Smooth muscle cell (in vitro differentiated cells): ENCODE measurements around the gene ZRANB1. TPM values are rescaled to one million over a fixed set of nuclear protein-coding genes. Genes with fewer than 3 reads are reported as not detected.
"Not testable (repeated sequence)": the region's sequence is repeated elsewhere in the genome, so short reads cannot be mapped to it uniquely, and the experiment has no call there.

Experiments used
- DNase-seq: peaks from one replicate; lab custom pipeline; 2025; ENCODE audit not compliant: unreplicated experiment; lab: John Stamatoyannopoulos, UW
- H2AFZ ChIP-seq: fragments of 200-600 bp; sonication (generic); 2 replicates; pipeline ENCODE4 v1.6.0; 2016; ENCODE audit warnings: antibody characterized with exemption, low read depth, mild to moderate bottlenecking
- H3F3A ChIP-seq: fragments of 200-600 bp; sonication (generic); 2 replicates; pipeline ENCODE4 v1.6.0; 2017; ENCODE audit warnings: antibody characterized with exemption, low read depth
- H3K27ac ChIP-seq: fragments of 200-600 bp; sonication (generic); 2 replicates; pipeline ENCODE4 v1.5.1; 2016; ENCODE audit warnings: low read depth, mild to moderate bottlenecking
- H3K27me3 ChIP-seq: fragments of 200-600 bp; sonication (generic); 2 replicates; pipeline ENCODE4 v1.6.1; 2016; ENCODE audit warnings: low read depth, mild to moderate bottlenecking
- H3K36me3 ChIP-seq: fragments of 200-600 bp; sonication (generic); 2 replicates; pipeline ENCODE4 v1.5.1; 2016; ENCODE audit warnings: low read depth
- H3K4me1 ChIP-seq: fragments of 200-600 bp; sonication (generic); 2 replicates; pipeline ENCODE4 v1.5.1; 2016; ENCODE audit warnings: low read depth
- H3K4me2 ChIP-seq: fragments of 200-600 bp; sonication (generic); 2 replicates; pipeline ENCODE4 v1.6.0; 2016; ENCODE audit warnings: mild to moderate bottlenecking
- H3K4me3 ChIP-seq: fragments of 200-600 bp; sonication (generic); 2 replicates; pipeline ENCODE4 v1.5.1; 2016; ENCODE audit warnings: mild to moderate bottlenecking
- H3K79me2 ChIP-seq: fragments of 200-600 bp; sonication (generic); 2 replicates; pipeline ENCODE4 v1.6.0; 2016; ENCODE audit warnings: low read depth, mild to moderate bottlenecking
- H3K9ac ChIP-seq: fragments of 200-600 bp; sonication (generic); 2 replicates; pipeline ENCODE4 v1.6.0; 2016; ENCODE audit warnings: low read depth
- H3K9me3 ChIP-seq: fragments of 200-600 bp; sonication (generic); replicated peaks from 2 replicates; pipeline ENCODE4 v1.5.1; 2016; ENCODE audit warnings: low read depth
- H4K20me1 ChIP-seq: fragments of 200-600 bp; sonication (generic); 2 replicates; pipeline ENCODE4 v1.6.0; 2016; ENCODE audit warnings: low read depth
- CTCF ChIP-seq: fragments of 200-600 bp; sonication (generic); IDR thresholded peaks from 2 replicates; pipeline ENCODE4 v1.5.1; 2017; ENCODE audit warnings: borderline replicate concordance, mild to moderate bottlenecking, antibody characterized with exemption; ENCODE audit not compliant: insufficient read depth, poor library complexity, severe bottlenecking
- WGBS: methylation state at CpG from one replicate; pipeline ENCODE4 v1.1.7; 2016; ENCODE audit warnings: low lambda C conversion rate; 5-methylcytosine and 5-hydroxymethylcytosine counted together
- polyA plus RNA-seq: library from polyadenylated mRNA; unstranded; fragments of >200 nt; fragmentation: Nextera tagmentation; extraction: Ambion mirVana; gene quantifications from 2 replicates; pipeline ENCODE4 v1.2.1, GENCODE V29; 2016
- total RNA-seq: library from RNA; depleted of rRNA; stranded (reverse); fragments of >200 nt; gene quantifications from 2 replicates; pipeline ENCODE4 v1.2.3, GENCODE V29; 2014

ZRANB1 gene
- total and polyA plus RNA-seq, 2 experiments from 2014 or later = 7.5 to 24.1 TPM

GRCh38 chr10:124983321-124983720 is 41.4 kb downstream of the ZRANB1 start:
- Histone ChIP-seq H3K27ac (peak overlapping the region; percentile 52), H3K4me1 (no peaks in the 10 kb centered on the region), H3K79me2 (peaks cover 24% of the 10 kb centered on the region), H4K20me1 (peaks cover 80% of the 10 kb centered on the region), H3K36me3 (peaks cover 9% of the 10 kb centered on the region), H3K27me3 (no peaks in the 10 kb centered on the region), H3F3A (peaks cover 24% of the 10 kb centered on the region), H2AFZ (no peak overlapping the region), H3K9ac (no peak overlapping the region), H3K4me3 (no peak overlapping the region), H3K9me3 (no peaks in the 10 kb centered on the region), H3K4me2 (no peak overlapping the region)
- TF ChIP-seq CTCF = no peak
- DNase-seq = no peak
- WGBS = 72% methylated on average over 6 of the region's 6 CpGs

- Histone ChIP-seq H2AFZ (no peak overlapping the region), H3K4me1 (no peaks in the 10 kb centered on the region), H3K4me2 (no peak overlapping the region), H3K9ac (no peak overlapping the region), H3K4me3 (no peak overlapping the region), H3F3A (peaks cover 21% of the 10 kb centered on the region), H4K20me1 (peaks cover 69% of the 10 kb centered on the region), H3K9me3 (no peaks in the 10 kb centered on the region), H3K27ac (peak overlapping the region; percentile 52), H3K79me2 (peaks cover 18% of the 10 kb centered on the region), H3K36me3 (peaks cover 9% of the 10 kb centered on the region), H3K27me3 (no peaks in the 10 kb centered on the region)
- no peak for TF ChIP-seq CTCF
- no peak for DNase-seq
- WGBS = 100% methylated on average over 1 of the region's 1 CpG
Observed at GRCh38 chr10:124984376-124984775, 42.5 kb downstream of the ZRANB1 start.

DNA sequence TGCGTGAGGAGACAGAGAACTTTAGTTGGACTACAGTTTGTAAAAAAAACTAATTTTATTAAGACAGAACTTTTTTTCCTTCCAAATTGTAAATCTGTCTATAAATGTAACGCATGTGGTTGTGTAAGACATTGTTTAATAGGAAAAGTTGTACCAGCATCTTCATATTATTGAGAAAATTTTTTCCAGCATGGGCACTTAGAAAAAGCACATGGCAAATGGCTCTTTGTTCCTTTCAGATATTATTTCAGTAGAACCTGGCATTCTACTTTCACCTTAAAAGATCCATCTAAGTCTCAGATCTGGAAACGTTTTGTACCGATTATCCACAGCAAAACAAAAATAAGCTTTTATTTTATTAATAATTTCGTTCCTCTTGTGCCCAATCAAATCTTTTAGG is 43.2 kb downstream of the ZRANB1 start:
- 93% methylated on average over 5 of the region's 5 CpGs for WGBS
- Histone ChIP-seq H3K9ac (no peak overlapping the region), H3K79me2 (peaks cover 10% of the 10 kb centered on the region), H3K4me1 (no peaks in the 10 kb centered on the region), H3K27me3 (no peaks in the 10 kb centered on the region), H3K27ac (peak overlapping the region; percentile 20), H3K9me3 (no peaks in the 10 kb centered on the region), H3F3A (peaks cover 21% of the 10 kb centered on the region), H3K4me2 (no peak overlapping the region), H3K4me3 (no peak overlapping the region), H2AFZ (no peak overlapping the region), H3K36me3 (peaks cover 9% of the 10 kb centered on the region), H4K20me1 (peaks cover 61% of the 10 kb centered on the region)
- DNase-seq = no peak
- no peak for TF ChIP-seq CTCF

DNA sequence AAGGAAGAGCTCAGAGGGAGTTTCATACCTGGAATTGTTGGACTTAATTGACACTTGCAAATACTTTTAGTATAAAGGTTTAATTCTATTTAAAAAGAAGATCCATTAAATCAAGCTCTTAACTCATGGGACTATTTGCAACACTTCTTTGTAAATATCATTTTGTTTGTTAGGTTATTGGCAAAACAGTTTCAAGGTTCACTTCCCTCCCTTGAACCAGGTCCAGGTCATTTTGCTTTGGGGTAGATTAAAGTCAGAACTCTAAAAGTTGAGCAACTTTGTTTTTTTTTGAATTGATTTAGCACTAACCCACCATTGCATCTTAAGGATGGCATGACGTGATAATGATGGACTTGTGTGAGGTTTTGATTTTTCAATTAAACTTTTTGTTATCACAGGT is 45.9 kb downstream of the ZRANB1 start:
- Histone ChIP-seq H3K36me3 (peaks cover 9% of the 10 kb centered on the region), H3K4me2 (no peak overlapping the region), H3K79me2 (no peaks in the 10 kb centered on the region), H3K9ac (no peak overlapping the region), H4K20me1 (peaks cover 42% of the 10 kb centered on the region), H3K4me3 (no peak overlapping the region), H2AFZ (no peak overlapping the region), H3K27ac (peak overlapping the region; percentile 21), H3K9me3 (no peaks in the 10 kb centered on the region), H3F3A (peaks cover 20% of the 10 kb centered on the region), H3K4me1 (no peaks in the 10 kb centered on the region), H3K27me3 (no peaks in the 10 kb centered on the region)
- no peak for DNase-seq
- no peak for TF ChIP-seq CTCF
- WGBS = 100% methylated on average over 1 of the region's 1 CpG

DNA sequence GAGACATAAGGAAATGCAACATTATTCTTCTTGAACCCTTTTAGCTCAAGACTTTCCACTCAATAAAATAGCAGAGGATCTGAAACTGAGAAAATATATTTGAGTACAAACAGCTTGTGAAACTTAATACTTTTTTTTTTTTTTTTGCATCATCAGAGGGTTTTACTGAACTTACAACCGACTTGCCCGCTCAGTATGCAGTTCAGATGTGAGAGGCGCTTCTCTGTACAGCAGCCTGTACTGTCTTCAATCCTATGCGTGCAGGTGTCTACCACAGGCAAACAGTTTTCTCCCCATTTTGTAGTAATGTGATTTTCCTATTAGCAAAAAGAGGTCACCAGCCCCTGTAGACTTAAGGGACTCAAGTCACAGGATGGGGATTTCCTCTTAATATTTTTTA is 46.8 kb downstream of the ZRANB1 start:
- not testable (repeated sequence) for H3K4me1 ChIP-seq, H3K9ac ChIP-seq, H2AFZ ChIP-seq, H3K79me2 ChIP-seq, H3K27me3 ChIP-seq, H3K27ac ChIP-seq, H3K9me3 ChIP-seq, H3K36me3 ChIP-seq, DNase-seq, H3K4me3 ChIP-seq, H3K4me2 ChIP-seq
- Histone ChIP-seq H4K20me1 (peaks cover 45% of the 10 kb centered on the region), H3F3A (peaks cover 21% of the 10 kb centered on the region)
- 97% methylated on average over 4 of the region's 4 CpGs for WGBS
